KOPT-K1 (cell line): ENCODE results near the gene TP63.

Experiments
- H3K27ac ChIP-seq: fragments of 200-600 bp; sonication (generic); 2 replicates; pipeline ENCODE4 v1.5.1; 2016; ENCODE audit warnings: antibody characterized with exemption, mild to moderate bottlenecking, low read depth, low read length; ENCODE audit not compliant: poor library complexity, severe bottlenecking
- H3K36me3 ChIP-seq: fragments of 200-600 bp; sonication (generic); 2 replicates; pipeline ENCODE4 v1.5.1; 2017; ENCODE audit warnings: antibody characterized with exemption, mild to moderate bottlenecking, low read length, moderate library complexity; ENCODE audit not compliant: insufficient read depth
- H3K9me3 ChIP-seq: fragments of 200-600 bp; sonication (generic); 2 replicates; pipeline ENCODE4 v1.5.1; 2017; ENCODE audit warnings: antibody characterized with exemption, low read length, mild to moderate bottlenecking; ENCODE audit not compliant: insufficient read depth, poor library complexity, severe bottlenecking

The TP63 gene

DNA sequence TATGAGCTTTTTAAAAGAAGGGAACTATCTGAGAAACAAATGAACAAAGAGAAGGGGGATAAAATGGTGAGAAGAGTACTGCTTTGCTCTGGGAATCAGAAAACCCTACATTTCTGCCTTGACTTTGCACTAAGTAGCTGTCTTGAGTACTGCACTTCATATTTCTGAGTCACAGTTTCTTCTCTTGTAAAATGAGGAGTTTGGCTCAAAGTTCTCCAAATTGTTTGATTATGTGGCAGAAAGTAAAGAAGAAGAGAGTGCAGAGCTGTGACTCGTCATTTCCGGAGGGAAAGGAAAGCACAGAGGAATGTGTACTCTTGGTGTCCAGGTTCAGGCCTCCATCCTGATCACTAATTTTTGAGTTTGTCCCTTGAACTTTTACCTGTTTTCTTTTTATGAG is 54.7 kb downstream of the TP63 start:
- no peaks in the 10 kb centered on the region for H3K36me3 ChIP-seq
- H3K9me3 ChIP-seq = no peaks in the 10 kb centered on the region
- H3K27ac ChIP-seq = no peak overlapping the region

DNA sequence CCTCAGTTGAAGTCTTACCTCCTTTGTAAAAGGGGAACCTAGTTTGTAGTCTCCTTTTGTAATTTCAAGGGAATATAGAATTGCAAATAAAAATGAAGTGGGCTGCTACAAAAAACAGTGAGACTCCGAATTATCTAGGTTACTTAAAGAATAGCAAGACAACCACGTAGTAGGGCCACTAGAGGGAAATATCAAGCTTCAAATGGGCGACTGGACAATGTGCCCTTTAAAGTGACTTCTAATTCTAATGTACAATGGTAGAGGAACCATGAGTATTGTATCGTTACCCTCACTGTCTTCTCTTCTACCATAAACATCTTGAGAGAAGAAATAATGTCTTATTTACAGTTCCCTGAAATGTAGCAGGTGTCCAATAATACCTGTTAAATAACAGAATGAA is 56.3 kb downstream of the TP63 start:
- H3K36me3 ChIP-seq = no peaks in the 10 kb centered on the region
- no peak overlapping the region for H3K27ac ChIP-seq

DNA sequence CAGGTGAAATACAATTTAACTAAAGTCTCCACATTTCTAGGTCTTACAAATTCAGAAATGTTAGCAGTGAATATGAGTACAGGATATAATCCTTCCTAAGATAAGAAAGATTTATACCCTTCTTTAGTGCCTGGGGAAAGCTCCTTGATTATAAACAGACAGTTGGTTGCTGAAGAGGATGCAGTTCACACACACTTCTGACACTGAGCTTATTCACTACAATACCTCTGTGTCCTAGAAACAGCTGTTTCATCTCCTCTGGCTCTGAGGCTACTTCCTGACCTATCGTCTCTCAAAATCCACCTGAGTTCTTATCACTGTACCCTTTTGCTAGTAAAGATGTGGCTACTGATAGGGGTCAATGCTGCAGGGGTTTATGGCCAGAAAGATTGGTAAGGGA is 57.1 kb downstream of the TP63 start:
- H3K9me3 ChIP-seq = no peaks in the 10 kb centered on the region

More for the DNA sequence above, 56.3 kb downstream of the TP63 start:
- no peaks in the 10 kb centered on the region for H3K9me3 ChIP-seq

DNA sequence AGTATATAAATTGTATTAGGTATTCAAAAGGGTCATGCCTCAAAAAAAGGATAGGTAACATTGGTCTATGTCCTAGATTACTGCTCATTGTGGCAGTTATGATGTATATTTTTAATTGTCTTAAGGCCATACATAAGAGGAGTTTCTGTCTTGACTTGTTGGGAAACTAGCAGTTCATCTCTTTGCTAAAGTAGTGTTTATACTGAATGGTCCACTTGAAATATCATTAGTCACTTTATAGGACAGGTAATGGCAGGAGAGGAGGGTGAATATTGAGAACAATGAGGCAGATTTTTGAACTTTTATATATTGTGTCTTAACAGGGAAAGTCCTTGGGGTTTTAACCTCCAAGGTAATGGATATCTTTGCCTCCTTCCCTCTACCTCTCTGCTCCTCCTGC is 58.4 kb downstream of the TP63 start:
- no peaks in the 10 kb centered on the region for H3K36me3 ChIP-seq
- H3K27ac ChIP-seq = no peak overlapping the region
- no peaks in the 10 kb centered on the region for H3K9me3 ChIP-seq

More for the DNA sequence above, 57.1 kb downstream of the TP63 start:
- no peaks in the 10 kb centered on the region for H3K36me3 ChIP-seq
- H3K27ac ChIP-seq = no peak overlapping the region

DNA sequence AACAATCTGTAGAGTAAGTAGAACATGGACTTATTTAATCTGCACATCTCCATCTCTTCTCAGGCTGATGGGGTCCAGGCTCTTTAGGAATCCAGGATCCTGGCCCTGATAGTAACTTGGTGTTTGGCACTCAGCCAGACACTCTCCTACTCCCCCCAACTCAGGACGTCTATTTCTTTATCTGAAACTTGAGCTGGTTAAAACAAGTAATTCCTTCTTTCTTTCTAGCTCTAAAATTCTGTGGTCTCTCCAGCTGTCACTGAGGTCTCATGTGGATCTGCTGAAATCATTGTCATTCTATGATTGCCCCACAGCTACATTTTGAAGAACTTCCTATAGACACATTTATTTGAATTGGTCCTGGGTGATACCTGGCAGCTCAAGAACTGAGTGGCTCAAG is 59.0 kb downstream of the TP63 start:
- Histone ChIP-seq H3K36me3 (no peaks in the 10 kb centered on the region), H3K9me3 (no peaks in the 10 kb centered on the region)

DNA sequence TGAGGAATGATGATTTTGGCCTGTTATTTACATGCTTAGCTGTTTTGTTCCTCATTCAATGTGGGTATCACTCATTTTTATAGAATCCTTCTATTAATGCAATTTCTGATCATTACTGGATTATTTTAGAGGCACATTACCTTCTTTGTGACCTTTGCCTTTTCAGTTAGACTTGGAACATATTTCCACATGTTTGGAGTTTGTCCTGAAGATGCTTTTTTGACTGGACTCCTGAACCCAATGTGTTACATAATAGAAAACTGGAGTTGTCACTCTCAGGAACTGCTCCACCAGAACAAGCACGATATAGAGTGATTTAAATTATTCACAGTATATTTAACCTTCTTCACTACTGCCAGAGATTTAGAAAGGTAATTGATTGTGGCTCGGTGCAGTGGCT is 59.5 kb downstream of the TP63 start:
- Histone ChIP-seq H3K9me3 (no peaks in the 10 kb centered on the region), H3K36me3 (no peaks in the 10 kb centered on the region)

More for the DNA sequence above, 59.0 kb downstream of the TP63 start:
- no peak overlapping the region for H3K27ac ChIP-seq

DNA sequence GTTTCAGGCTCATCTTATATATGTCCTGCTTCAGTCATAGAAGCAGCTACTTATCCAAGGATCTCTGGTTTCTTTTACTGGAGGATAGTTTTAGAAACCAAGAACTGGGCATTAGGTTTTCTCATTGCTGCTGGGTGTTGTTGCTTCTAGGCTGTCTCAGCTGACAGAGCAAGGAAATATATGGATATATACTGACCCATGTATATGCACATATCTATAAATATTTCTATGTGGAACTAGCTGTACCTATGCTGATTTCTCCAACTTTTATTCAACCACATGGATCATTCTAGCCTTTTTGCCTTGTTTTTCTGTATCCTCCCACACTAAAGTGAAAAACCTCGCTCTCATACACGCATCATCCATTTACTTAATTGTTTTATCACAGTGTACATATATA is 64.2 kb downstream of the TP63 start:
- H3K9me3 ChIP-seq = no peaks in the 10 kb centered on the region
- H3K27ac ChIP-seq = no peak overlapping the region
- no peaks in the 10 kb centered on the region for H3K36me3 ChIP-seq

More for the DNA sequence above, 59.5 kb downstream of the TP63 start:
- H3K27ac ChIP-seq = no peak overlapping the region

DNA sequence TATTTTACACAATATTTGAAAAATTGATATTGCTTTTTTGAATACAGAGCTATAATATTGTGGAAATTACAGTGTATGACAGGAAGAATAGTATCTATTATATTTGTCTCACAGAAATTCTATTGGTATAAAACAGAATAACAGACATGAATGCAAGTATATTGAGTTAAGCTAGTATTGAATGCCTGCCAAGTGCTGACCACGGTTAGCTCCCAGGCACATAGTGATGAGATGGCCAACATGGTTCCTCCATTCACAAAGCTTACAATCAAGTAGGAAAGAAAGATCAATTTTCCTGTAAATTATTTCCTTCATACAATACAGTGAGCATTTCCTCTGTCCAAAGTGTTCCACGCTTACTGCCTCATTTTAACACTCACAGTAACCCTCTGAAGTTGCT is 67.6 kb downstream of the TP63 start:
- Histone ChIP-seq H3K36me3 (no peaks in the 10 kb centered on the region), H3K9me3 (no peaks in the 10 kb centered on the region), H3K27ac (no peak overlapping the region)

DNA sequence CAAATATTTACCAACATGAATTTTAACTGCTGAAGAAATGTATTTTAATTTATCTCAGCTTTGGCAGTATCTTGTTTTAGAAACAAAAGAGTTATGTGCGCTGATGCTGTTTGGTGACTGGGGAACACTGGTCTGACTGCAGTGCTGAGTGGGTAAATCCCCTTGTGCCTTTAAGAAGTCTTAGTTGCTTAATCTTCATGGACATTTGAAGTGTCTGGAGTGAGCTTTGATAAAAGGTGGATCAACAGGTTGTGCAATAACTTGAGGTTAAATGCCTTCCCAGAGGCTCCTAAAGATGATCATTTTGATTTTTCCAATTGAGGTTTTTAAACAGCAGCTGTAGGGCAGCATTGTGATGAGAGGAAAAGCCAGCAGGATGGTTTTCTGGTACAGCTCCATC is 68.7 kb downstream of the TP63 start:
- H3K36me3 ChIP-seq = no peaks in the 10 kb centered on the region
- H3K27ac ChIP-seq = no peak overlapping the region
- no peaks in the 10 kb centered on the region for H3K9me3 ChIP-seq

DNA sequence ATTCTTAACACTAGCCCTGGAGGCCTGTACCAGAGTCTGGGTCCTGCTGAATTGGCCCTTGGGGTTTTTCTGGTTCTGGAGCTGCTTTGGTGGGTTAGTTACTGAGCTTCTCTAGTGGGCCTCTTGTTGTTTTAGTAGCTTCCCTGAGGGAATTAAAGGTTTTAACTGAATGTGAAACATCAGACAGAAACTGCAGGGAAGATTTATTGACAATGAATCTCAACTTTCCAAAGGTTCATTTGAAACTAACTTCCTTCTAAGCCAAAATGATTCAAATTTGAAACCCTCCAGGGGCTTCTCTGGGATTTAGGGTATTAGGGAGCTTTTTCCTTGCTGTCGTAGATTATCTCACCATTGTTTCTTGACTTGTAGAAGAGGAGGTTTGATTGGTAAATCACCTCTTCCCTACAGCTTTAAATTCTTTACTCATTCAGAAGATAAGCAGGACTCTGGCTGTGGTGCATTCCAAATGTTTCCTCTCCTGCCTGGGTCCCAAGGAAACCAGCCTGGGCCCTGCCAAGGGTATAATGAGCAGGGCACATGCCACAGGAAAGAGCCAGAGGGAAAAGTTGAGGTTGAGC is 71.0 kb downstream of the TP63 start:
- Histone ChIP-seq H3K36me3 (no peaks in the 10 kb centered on the region), H3K9me3 (no peaks in the 10 kb centered on the region), H3K27ac (no peak overlapping the region)

DNA sequence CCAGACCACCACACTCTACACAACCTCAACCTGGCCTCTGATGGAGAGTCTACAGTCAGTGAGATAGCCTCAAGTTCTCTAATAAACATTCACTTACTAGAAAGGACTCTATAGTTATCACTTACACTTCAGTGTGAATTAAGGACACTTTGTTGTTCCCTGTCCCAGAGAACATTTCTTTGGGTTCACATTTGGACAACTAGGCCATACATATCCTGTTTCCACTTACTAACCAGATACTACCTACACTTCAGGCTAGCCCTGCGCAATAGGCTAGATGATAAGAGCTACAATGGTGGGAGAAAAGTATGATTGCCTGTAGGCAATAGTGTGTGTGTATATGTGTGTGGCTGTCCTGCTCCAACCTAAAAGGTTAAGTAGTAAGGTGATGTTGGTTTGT is 72.7 kb downstream of the TP63 start:
- H3K9me3 ChIP-seq = no peaks in the 10 kb centered on the region
- H3K36me3 ChIP-seq = no peaks in the 10 kb centered on the region
- H3K27ac ChIP-seq = no peak overlapping the region

DNA sequence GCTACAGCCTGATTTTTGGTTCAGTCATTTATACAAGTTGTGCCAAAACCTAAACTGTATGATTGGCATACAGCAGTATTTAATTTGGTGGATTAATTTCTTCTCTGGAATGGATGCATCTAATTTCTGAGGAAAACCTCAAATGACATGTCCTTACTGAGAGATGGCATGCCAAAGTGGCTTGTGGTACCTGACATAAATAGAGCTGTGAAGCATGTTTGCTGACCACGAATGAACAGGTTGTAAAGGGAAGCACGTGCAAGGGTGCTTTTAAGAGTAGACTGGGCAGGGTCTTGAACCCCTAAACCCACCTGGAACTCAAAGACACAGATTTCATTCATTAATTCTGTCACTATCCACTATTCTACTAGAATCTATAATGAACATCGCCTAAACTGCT is 77.2 kb downstream of the TP63 start:
- Histone ChIP-seq H3K27ac (no peak overlapping the region), H3K36me3 (no peaks in the 10 kb centered on the region), H3K9me3 (no peaks in the 10 kb centered on the region)

DNA sequence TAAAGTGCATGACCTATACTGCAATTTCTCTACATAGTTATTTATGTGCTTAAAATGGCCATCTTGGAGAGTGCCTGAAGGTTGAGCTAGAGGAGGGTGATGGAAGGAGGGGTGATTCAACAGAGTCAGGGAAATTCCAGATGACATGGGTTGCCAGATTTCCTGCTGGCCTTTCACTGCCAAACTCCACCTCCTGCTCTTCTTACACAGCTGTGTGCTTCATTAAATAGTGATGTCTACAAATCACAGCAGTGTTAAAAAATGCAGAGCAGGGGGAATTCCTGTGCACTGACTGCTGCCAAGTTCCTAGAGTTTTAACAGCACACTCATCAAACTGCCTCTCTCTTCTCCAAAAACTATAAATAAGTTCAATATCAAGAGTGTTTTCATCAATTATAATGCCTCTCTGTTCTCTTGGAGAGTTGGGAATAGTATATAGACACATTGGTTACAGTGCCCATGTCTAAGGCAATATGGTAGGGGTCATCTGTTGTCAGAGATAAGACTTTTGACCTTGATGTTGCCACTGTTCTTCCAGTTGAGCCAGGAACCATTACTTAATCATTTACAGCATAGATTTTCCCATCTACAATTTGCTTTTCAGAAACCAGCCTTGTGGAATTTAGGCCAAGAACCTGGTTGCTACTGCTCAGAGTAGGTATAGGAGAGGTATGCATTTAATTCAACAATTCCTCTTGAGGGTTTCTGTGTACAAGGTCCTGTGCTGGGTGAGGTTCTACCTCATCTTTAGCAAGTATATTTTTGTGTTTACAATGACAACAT is 79.6 kb downstream of the TP63 start:
- Histone ChIP-seq H3K27ac (no peak overlapping the region), H3K9me3 (no peaks in the 10 kb centered on the region), H3K36me3 (no peaks in the 10 kb centered on the region)

DNA sequence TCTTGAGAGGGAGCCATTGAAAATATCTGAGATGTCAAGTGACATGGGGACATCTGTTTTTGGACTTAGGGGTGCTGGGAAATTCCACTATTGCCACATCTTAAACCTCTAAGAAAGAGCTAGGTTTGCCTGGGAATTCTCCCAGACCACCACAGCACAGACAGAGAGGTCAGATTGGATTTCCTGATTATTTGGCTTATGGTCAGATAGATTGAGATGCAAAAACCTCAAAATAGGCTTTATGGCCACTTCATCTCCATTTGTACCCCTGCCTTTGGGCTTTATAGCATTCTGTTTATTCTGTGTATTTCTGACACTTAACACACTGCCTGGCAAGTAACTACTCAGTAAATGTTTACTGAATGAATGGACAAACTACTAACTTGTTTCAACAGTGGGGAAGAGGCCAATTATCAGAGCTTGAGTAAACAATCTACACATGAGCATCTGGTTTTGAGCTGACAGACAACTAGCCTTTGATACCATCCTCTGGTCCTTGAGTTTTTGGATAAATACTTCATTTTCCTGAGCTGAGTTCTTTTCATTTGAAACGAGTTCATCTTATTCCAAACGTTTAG is 81.8 kb downstream of the TP63 start:
- H3K9me3 ChIP-seq = no peaks in the 10 kb centered on the region
- H3K36me3 ChIP-seq = no peaks in the 10 kb centered on the region
- no peak overlapping the region for H3K27ac ChIP-seq

DNA sequence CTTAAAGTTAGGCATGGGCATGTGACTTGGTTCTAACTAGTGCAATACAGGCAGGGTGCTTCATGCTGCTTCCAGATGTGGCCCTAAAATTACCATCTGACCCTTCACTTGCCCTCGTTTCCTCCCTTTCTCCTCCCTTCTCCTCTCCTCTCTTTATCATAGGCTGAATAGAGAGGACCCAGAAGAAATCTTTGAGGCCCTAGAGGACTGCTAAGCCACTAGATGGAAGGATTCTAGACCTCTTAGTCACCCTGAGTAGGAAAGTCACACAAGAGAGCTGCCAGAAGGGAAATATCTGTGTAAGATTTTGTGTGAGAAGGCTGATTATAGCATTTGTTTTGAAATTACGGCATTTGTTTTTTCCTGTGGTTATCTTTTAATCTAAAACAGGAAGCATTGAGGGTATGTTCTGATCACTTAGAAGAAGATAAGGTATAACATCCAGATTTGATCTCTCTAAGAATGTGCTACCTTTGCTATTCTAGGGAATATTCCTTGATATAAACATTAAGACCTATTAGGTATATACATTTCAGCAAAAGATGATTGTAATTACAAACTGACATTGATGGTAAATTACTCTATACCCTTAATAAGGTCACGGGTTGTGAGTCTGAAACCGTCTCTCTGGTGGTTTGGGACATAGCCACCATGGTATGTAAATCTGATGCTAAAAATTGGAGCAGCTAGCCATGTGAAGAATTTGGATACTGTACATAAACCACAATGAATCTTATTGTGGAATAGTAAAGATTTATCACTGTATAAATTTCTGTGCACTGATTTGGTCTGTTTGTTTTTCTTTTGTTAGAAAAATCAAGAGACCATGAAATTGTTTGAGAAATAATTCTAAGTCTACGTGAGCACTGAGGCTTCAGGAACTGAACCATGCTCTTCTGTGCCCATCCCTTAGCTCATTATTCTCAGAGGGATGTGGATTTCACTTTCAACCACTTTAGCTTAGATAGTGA is 84.1 kb downstream of the TP63 start:
- no peaks in the 10 kb centered on the region for H3K9me3 ChIP-seq
- no peaks in the 10 kb centered on the region for H3K36me3 ChIP-seq
- H3K27ac ChIP-seq = no peak overlapping the region
